ENCODE data around the gene FEZF2. TPM values are rescaled to one million over a fixed set of nuclear protein-coding genes. Genes with fewer than 3 reads are reported as not detected.

The FEZF2 gene
- total and polyA plus RNA-seq, 2 of the 8 experiments (the other 6 are each of a cell fraction or from before 2014, with no cell fraction given): 0.06 TPM; not detected in 1

DNA sequence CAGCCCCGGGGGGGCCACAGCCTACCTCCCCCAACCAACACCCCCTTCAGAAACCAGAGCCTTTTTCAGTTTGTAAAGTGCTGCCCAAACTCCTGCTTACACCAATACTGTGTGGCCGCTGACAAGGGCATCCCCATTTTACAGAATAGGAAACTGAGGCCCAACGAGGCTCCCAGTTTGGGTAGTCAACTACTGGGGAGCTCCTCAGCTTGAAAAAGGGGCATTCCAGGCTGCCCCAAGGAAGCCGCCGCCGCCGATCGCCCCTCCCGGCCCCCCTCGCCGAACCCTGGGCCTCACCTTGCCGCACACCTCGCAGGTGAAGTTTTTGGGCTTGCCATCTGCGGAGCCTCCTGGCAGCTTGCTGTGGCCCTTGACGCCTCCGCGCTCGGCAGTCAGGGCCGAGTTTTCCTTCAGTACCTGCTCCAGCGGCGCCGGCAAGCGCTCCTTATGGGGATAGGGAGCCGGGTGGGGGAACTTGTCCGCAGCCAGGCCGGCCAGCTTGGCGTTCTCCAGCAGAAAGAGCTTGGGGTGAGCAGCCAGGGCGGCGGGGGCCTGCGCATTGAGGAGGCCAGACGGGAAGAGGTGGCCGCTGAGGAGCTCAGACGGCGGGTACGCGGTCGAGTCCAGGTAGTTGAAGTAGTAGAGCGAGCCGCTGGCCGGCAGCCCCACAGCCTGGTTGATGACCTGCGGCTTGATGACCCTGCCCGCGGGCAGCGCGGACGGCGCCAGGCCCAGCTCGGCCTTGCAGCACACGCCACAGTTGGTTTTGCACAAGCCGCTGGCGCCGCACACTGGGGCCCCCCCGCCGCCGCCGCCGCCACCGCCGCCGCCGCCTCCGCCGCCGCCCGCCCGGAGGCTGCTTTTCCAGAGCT lies 1.4 kb downstream of the FEZF2 start (continued):
- TF ChIP-seq, protein P1, sequence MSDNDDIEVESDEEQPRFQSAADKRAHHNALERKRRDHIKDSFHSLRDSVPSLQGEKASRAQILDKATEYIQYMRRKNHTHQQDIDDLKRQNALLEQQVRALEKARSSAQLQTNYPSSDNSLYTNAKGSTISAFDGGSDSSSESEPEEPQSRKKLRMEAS (IDR thresholded peaks at IDR 0.05): peak; percentile 80
